AG04449 (cell line): Measurements from ENCODE around the gene NUP214.

Experiments used
- CTCF ChIA-PET: fragments of 350-600 bp; formaldehyde crosslinking; extraction: SDS; loops from one replicate; lab custom pipeline; 2021; ENCODE audit warnings: antibody characterized with exemption; lab: Yijun Ruan, JAX
- POLR2A ChIA-PET: fragments of 400-600, 350-600 bp; formaldehyde crosslinking; extraction: SDS; loops from one replicate; lab custom pipeline; 2020; ENCODE audit warnings: antibody characterized with exemption, inconsistent platforms; lab: Yijun Ruan, JAX
- DNase-seq: peaks from one replicate; pipeline ENCODE4 v3.0.0-alpha.2; 2010; ENCODE audit warnings: low read depth, low spot score
- H3K4me3 ChIP-seq: 2 replicates; pipeline ENCODE4 v1.5.1; 2011; ENCODE audit warnings: low read depth, mild to moderate bottlenecking, control low read depth, low read length
- TF ChIP-seq, protein P1 (sequence below): IDR thresholded peaks from one replicate; pipeline ENCODE4 v1.5.1; 2011; ENCODE audit warnings: mild to moderate bottlenecking, moderate library complexity, low read length, control low read depth, inconsistent platforms; ENCODE audit not compliant: insufficient read depth; ENCODE audit errors: missing control alignments

NUP214 gene

GRCh38 chr9:131140550-131140949 lies 15.2 kb downstream of the NUP214 start:
- ChIA-PET POLR2A (no interaction called here), CTCF (interaction anchor here (1.7 kb wide), 1 partner anchor 196 kb away, joined by 3 read pairs; no protein-coding TSS in a partner anchor)
- no peak overlapping the region for H3K4me3 ChIP-seq
- DNase-seq = no peak
- TF ChIP-seq, protein P1, sequence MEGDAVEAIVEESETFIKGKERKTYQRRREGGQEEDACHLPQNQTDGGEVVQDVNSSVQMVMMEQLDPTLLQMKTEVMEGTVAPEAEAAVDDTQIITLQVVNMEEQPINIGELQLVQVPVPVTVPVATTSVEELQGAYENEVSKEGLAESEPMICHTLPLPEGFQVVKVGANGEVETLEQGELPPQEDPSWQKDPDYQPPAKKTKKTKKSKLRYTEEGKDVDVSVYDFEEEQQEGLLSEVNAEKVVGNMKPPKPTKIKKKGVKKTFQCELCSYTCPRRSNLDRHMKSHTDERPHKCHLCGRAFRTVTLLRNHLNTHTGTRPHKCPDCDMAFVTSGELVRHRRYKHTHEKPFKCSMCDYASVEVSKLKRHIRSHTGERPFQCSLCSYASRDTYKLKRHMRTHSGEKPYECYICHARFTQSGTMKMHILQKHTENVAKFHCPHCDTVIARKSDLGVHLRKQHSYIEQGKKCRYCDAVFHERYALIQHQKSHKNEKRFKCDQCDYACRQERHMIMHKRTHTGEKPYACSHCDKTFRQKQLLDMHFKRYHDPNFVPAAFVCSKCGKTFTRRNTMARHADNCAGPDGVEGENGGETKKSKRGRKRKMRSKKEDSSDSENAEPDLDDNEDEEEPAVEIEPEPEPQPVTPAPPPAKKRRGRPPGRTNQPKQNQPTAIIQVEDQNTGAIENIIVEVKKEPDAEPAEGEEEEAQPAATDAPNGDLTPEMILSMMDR = no peak

- TF ChIP-seq, protein P1 = no peak
- CTCF ChIA-PET = interaction anchor here (2.1 kb wide), 1 partner anchor 194 kb away, joined by 10 read pairs; no protein-coding TSS in a partner anchor
- DNase-seq = no peak
- no peak overlapping the region for H3K4me3 ChIP-seq
- POLR2A ChIA-PET = interaction anchor here (1.4 kb wide), 1 partner anchor 17 kb away, joined by 4 read pairs; the partner anchor contains the start of gene NUP214
Observed at GRCh38 chr9:131142160-131142559, 16.8 kb downstream of the NUP214 start.

DNA sequence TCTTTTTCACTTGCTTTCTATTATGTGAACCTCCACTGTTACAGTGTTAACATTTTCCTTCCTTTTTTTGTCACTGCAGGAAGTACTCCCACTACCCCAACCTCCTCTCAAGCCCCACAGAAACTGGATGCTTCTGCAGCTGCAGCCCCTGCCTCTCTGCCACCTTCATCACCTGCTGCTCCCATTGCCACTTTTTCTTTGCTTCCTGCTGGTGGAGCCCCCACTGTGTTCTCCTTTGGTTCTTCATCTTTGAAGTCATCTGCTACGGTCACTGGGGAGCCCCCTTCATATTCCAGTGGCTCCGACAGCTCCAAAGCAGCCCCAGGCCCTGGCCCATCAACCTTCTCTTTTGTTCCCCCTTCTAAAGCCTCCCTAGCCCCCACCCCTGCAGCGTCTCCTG lies 18.8 kb downstream of the NUP214 start:
- POLR2A ChIA-PET = no interaction called here
- TF ChIP-seq, protein P1 = no peak
- H3K4me3 ChIP-seq = no peak overlapping the region
- no peak for DNase-seq
- CTCF ChIA-PET = interaction anchor here (2.1 kb wide), 1 partner anchor 192 kb away, joined by 10 read pairs; no protein-coding TSS in a partner anchor

- ChIA-PET POLR2A (no interaction called here), CTCF (interaction anchor here (0.9 to 1.5 kb wide), 3 partner anchors 9 to 192 kb away, joined by 5 to 7 read pairs (median 5); no protein-coding TSS in a partner anchor)
- no peak for DNase-seq
- H3K4me3 ChIP-seq = no peak overlapping the region
- TF ChIP-seq, protein P1 = no peak
Observed at GRCh38 chr9:131145245-131145644, 19.9 kb downstream of the NUP214 start.

GRCh38 chr9:131146186-131146585 lies 20.8 kb downstream of the NUP214 start:
- TF ChIP-seq, protein P1 = no peak
- ChIA-PET CTCF (interaction anchor here (0.9 to 1.5 kb wide), 3 partner anchors 10 to 191 kb away, joined by 5 to 7 read pairs (median 5); no protein-coding TSS in a partner anchor), POLR2A (no interaction called here)
- H3K4me3 ChIP-seq = no peak overlapping the region
- no peak for DNase-seq

- no peak for DNase-seq
- TF ChIP-seq, protein P1 = no peak
- H3K4me3 ChIP-seq = no peak overlapping the region
- ChIA-PET CTCF (interaction anchor here (1.0 kb wide), 2 partner anchors 29 to 188 kb away, joined by 3 to 6 read pairs; no protein-coding TSS in a partner anchor), POLR2A (no interaction called here)
Observed at GRCh38 chr9:131148276-131148675, 22.9 kb downstream of the NUP214 start.
